Hematopoietic multipotent progenitor cell treated with erythropoietin and hydrocortisone succinate and interleukin-3 and kit ligand, for 17 days (in vitro differentiated cells): ENCODE measurements around the gene RPL6.
"Not testable (repeated sequence)": the region's sequence is repeated elsewhere in the genome, so short reads cannot be mapped to it uniquely, and the experiment has no call there.

Source experiments
- DNase-seq: peaks from one replicate; pipeline ENCODE4 v3.0.0-alpha.2; 2015; ENCODE audit warnings: low spot score

RPL6 gene

GRCh38 chr12:112419297-112420133, 10.1 kb upstream of the RPL6 start:
- no peak for DNase-seq

- peak; percentile 76 for DNase-seq
These were observed 9.3 kb upstream of the RPL6 start, which contains the start of gene PTPN11 for GRCh38 chr12:112418608-112419296. Gene PTPN11 (plus strand): TSS chr12:112418947. CDS start chr12:112419112, 165 bp downstream.

- DNase-seq = no peak
These were observed 8.8 kb upstream of the RPL6 start for GRCh38 chr12:112418273-112418607.

- DNase-seq = not testable (repeated sequence)
These were observed 6.1 kb upstream of the RPL6 start for GRCh38 chr12:112415457-112415856.

GRCh38 chr12:112413855-112414625, 4.6 kb upstream of the RPL6 start:
- DNase-seq = peak; percentile 26

GRCh38 chr12:112409906-112410244, 470 bp upstream of the RPL6 start:
- no peak for DNase-seq

GRCh38 chr12:112408621-112409020, 784 bp downstream of the RPL6 start:
- DNase-seq = no peak

- DNase-seq = not testable (repeated sequence)
These were observed 1.7 kb downstream of the RPL6 start for GRCh38 chr12:112407683-112408082.

- DNase-seq = no peak
These were observed 2.6 kb downstream of the RPL6 start for GRCh38 chr12:112406519-112407488.

GRCh38 chr12:112401903-112402498, 7.4 kb downstream of the RPL6 start:
- DNase-seq = no peak

GRCh38 chr12:112401054-112401453, 8.4 kb downstream of the RPL6 start:
- no peak for DNase-seq

GRCh38 chr12:112393328-112393727, 16.1 kb downstream of the RPL6 start:
- no peak for DNase-seq

GRCh38 chr12:112389922-112390654, 19.3 kb downstream of the RPL6 start:
- not testable (repeated sequence) for DNase-seq

GRCh38 chr12:112389228-112389627, 20.2 kb downstream of the RPL6 start:
- DNase-seq = no peak

GRCh38 chr12:112386726-112387125, 22.7 kb downstream of the RPL6 start:
- peak; percentile 93 for DNase-seq

- DNase-seq = no peak
These were observed 26.5 kb downstream of the RPL6 start for GRCh38 chr12:112382866-112383265.

- peak; percentile 95 for DNase-seq
These were observed 27.3 kb downstream of the RPL6 start, which contains the start of gene HECTD4 for GRCh38 chr12:112381883-112382796. Gene HECTD4 (minus strand): TSS chr12:112382431. CDS start chr12:112382128, 303 bp downstream.

GRCh38 chr12:112381406-112381882, 28.0 kb downstream of the RPL6 start:
- DNase-seq = peak; percentile 63
